Transverse colon (tissue), 4 donors: ENCODE data around the gene ANKRD11.

Source experiments
- CTCF ChIP-seq, 5 experiments: fragments of 200-600 bp in 3 of 5; fragments of 450-650 bp in 2 of 5; sonication (generic) in 3 of 5; IDR thresholded peaks; 1 replicate in 2 of 5; 2 replicates in 3 of 5; pipeline ENCODE4 v1.5.1; 2016 to 2017; ENCODE audit warnings: antibody characterized with exemption in 5 of 5, inconsistent platforms in 3 of 5, mild to moderate bottlenecking in 2 of 5, moderate library complexity in 1 of 5
- EP300 ChIP-seq: sonication (generic); formaldehyde crosslinking; IDR thresholded peaks from one replicate; pipeline ENCODE4 v1.6.1; 2017; ENCODE audit warnings: antibody characterized with exemption, low read depth
- POLR2A ChIP-seq: fragments of 450-650 bp; IDR thresholded peaks from one replicate; pipeline ENCODE4 v1.6.1; 2016; ENCODE audit warnings: antibody characterized with exemption, mild to moderate bottlenecking, moderate library complexity
- POLR2AphosphoS5 ChIP-seq, 3 donors: sonication (generic); formaldehyde crosslinking; IDR thresholded peaks; one replicate each; pipeline ENCODE4 v1.6.1; 2016; ENCODE audit warnings: antibody characterized with exemption in 3 of 3

DNA sequence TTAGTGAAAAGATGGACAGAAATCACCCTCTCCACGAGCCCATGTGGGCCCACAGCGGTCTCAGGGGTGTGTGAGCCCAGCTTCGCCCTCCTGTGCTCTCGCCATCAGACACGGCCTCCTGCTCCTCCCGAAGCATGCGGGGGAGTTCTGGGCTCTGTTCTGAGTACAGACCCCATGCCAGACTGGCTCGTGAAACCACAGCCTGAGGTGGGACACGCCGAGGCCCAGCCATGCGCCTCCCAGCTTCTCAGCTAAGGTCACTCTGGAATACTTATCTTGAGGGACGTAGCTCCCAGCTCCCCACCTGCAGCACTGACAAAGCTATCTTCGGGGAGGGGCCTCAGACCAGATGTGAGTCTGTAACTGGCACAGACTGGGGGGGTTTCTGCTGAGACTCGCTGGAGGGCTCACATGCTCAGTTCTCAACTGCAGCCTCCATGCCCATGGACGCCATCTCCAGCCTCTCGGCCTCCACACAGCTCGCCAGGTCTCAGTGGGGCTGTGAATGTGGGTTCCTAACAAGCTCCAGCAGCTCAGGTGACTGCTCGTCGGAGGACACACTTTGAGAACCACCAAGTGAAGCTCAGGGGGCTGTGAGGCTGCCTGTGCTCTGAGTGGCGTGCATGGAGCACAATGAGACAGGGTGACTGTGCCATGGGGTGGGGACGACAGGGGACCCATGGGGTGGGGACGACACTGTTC, 177.6 kb downstream of the ANKRD11 start:
- TF ChIP-seq CTCF (IDR thresholded peaks at IDR 0.05) (no peak), EP300 (no peak), POLR2AphosphoS5 (IDR thresholded peaks at IDR 0.05) (no peak), POLR2A (no peak)
